Activated naive CD4-positive, alpha-beta T cell treated with anti-CD3 and anti-CD28 coated beads, Interleukin-2, amount 10 ng/mL, durations not matched to agents 7 days and 5 days (primary cell): Measurements from ENCODE around the gene NRM.
"Not testable (repeated sequence)": the region's sequence is repeated elsewhere in the genome, so short reads cannot be mapped to it uniquely, and the experiment has no call there.

Experiments used
- CTCF ChIA-PET: fragments of 350-600 bp; sonication (Branson Sonifier 250); formaldehyde crosslinking; loops from one replicate; lab custom pipeline; 2021; ENCODE audit warnings: antibody characterized with exemption; lab: Charles Lee
- DNase-seq: peaks from one replicate; pipeline ENCODE4 v3.0.0-alpha.2; 2020
- H3K27ac Mint-ChIP-seq: one replicate; pipeline ENCODE4 v1.8.0; 2021; ENCODE audit warnings: mild to moderate bottlenecking, moderate library complexity, mixed read lengths
- H3K27me3 Mint-ChIP-seq: one replicate; pipeline ENCODE4 v1.8.0; 2021; ENCODE audit warnings: mild to moderate bottlenecking, mixed read lengths
- H3K36me3 Mint-ChIP-seq: one replicate; pipeline ENCODE4 v1.8.0; 2021; ENCODE audit warnings: mixed read lengths
- H3K4me1 Mint-ChIP-seq: one replicate; pipeline ENCODE4 v1.8.0; 2021; ENCODE audit warnings: mixed read lengths
- H3K4me3 Mint-ChIP-seq: one replicate; pipeline ENCODE4 v1.8.0; 2021; ENCODE audit warnings: mild to moderate bottlenecking, moderate library complexity, mixed read lengths
- H3K9me3 Mint-ChIP-seq: one replicate; pipeline ENCODE4 v1.8.0; 2021; ENCODE audit warnings: mixed read lengths

NRM gene

GRCh38 chr6:30682143-30683117, 8.4 kb downstream of the NRM start:
- Mint-ChIP-seq H3K27me3 (no peaks in the 10 kb centered on the region), H3K9me3 (no peaks in the 10 kb centered on the region), H3K4me3 (peak overlapping the region; percentile 99), H3K27ac (peak overlapping the region; percentile 98), H3K36me3 (peaks cover 79% of the 10 kb centered on the region), H3K4me1 (peaks cover 27% of the 10 kb centered on the region)
- DNase-seq, result peak; percentile 94
- CTCF ChIA-PET, result interaction anchor here (0.7 to 13.1 kb wide), 7 partner anchors 10 to 106 kb away, joined by 3 to 285 read pairs (median 3); partner anchors contain the start of genes DHX16, MDC1 and TUBB

- DNase-seq, result peak; percentile 30
- H3K36me3 Mint-ChIP-seq, result peaks cover 85% of the 10 kb centered on the region
- CTCF ChIA-PET, result interaction anchor here (0.7 to 13.1 kb wide), 7 partner anchors 7 to 107 kb away, joined by 3 to 285 read pairs (median 3); partner anchors contain the start of genes DHX16, MDC1 and TUBB
These were observed 9.0 kb downstream of the NRM start for GRCh38 chr6:30681766-30682142.

GRCh38 chr6:30679765-30680535, 10.8 kb downstream of the NRM start:
- DNase-seq, result peak; percentile 25
- Mint-ChIP-seq H3K27me3 (no peaks in the 10 kb centered on the region), H3K36me3 (peaks cover 81% of the 10 kb centered on the region), H3K9me3 (no peaks in the 10 kb centered on the region), H3K4me1 (peaks cover 38% of the 10 kb centered on the region), H3K4me3 (peak overlapping the region; percentile 99), H3K27ac (peak overlapping the region; percentile 98)
- CTCF ChIA-PET, result interaction anchor here (0.7 to 13.1 kb wide), 11 partner anchors 8 to 150 kb away, joined by 3 to 285 read pairs (median 6); partner anchors contain the start of genes MDC1 and TUBB

More at GRCh38 chr6:30681766-30682142, 9.0 kb downstream of the NRM start:
- Mint-ChIP-seq H3K27me3 (no peaks in the 10 kb centered on the region), H3K4me1 (peaks cover 28% of the 10 kb centered on the region), H3K27ac (peak overlapping the region; percentile 98), H3K4me3 (peak overlapping the region; percentile 99), H3K9me3 (no peaks in the 10 kb centered on the region)

- Mint-ChIP-seq H3K4me3 (peak overlapping the region; percentile 99), H3K9me3 (no peaks in the 10 kb centered on the region), H3K27me3 (no peaks in the 10 kb centered on the region), H3K27ac (peak overlapping the region; percentile 80), H3K36me3 (peaks cover 75% of the 10 kb centered on the region), H3K4me1 (peaks cover 40% of the 10 kb centered on the region)
- CTCF ChIA-PET, result interaction anchor here (0.6 to 13.1 kb wide), 21 partner anchors 9 to 234 kb away, joined by 3 to 285 read pairs (median 3); partner anchors contain the start of genes FLOT1, IER3, MDC1 and TUBB
- DNase-seq, result peak; percentile 93
These were observed 11.6 kb downstream of the NRM start for GRCh38 chr6:30678964-30679726.

- CTCF ChIA-PET, result interaction anchor here (2.9 to 13.1 kb wide), 3 partner anchors 45 to 58 kb away, joined by 23 to 285 read pairs (median 47); partner anchors contain the start of genes MDC1 and TUBB
- H3K27ac Mint-ChIP-seq, result no peak overlapping the region
- no peak overlapping the region for H3K4me3 Mint-ChIP-seq
- peaks cover 53% of the 10 kb centered on the region for H3K4me1 Mint-ChIP-seq
- H3K27me3 Mint-ChIP-seq, result no peaks in the 10 kb centered on the region
- no peak for DNase-seq
- no peaks in the 10 kb centered on the region for H3K9me3 Mint-ChIP-seq
- H3K36me3 Mint-ChIP-seq, result peaks cover 53% of the 10 kb centered on the region
These were observed 14.0 kb downstream of the NRM start for GRCh38 chr6:30676660-30677285.

GRCh38 chr6:30672445-30673253, 18.1 kb downstream of the NRM start, which contains the start of gene DHX16:
Gene DHX16 (minus strand): TSS chr6:30673006. CDS start chr6:30672841, 165 bp downstream.
- no peaks in the 10 kb centered on the region for H3K27me3 Mint-ChIP-seq
- peak within 1 kb of the TSS; percentile 87 for H3K4me3 Mint-ChIP-seq
- CTCF ChIA-PET, result interaction anchor here (0.6 to 3.5 kb wide), 18 partner anchors 9 to 192 kb away, joined by 3 to 20 read pairs (median 4); no protein-coding TSS in a partner anchor
- H3K4me1 Mint-ChIP-seq, result peaks cover 44% of the 10 kb centered on the region
- H3K36me3 Mint-ChIP-seq, result peaks cover 32% of the 10 kb centered on the region
- H3K27ac Mint-ChIP-seq, result peak within 1 kb of the TSS; percentile 84
- DNase-seq, result peak; percentile 94
- H3K9me3 Mint-ChIP-seq, result no peaks in the 10 kb centered on the region

- no peaks in the 10 kb centered on the region for H3K27me3 Mint-ChIP-seq
- H3K9me3 Mint-ChIP-seq, result no peaks in the 10 kb centered on the region
- peaks cover 42% of the 10 kb centered on the region for H3K4me1 Mint-ChIP-seq
- H3K27ac Mint-ChIP-seq, result no peak overlapping the region
- DNase-seq, result no peak
- peak overlapping the region; percentile 87 for H3K4me3 Mint-ChIP-seq
- peaks cover 29% of the 10 kb centered on the region for H3K36me3 Mint-ChIP-seq
- CTCF ChIA-PET, result interaction anchor here (1.8 to 3.5 kb wide), 2 partner anchors 60 to 126 kb away, joined by 5 to 20 read pairs; no protein-coding TSS in a partner anchor
These were observed 19.8 kb downstream of the NRM start for GRCh38 chr6:30670760-30671527.

- H3K36me3 Mint-ChIP-seq, result peaks cover 60% of the 10 kb centered on the region
- H3K27me3 Mint-ChIP-seq, CTCF ChIA-PET, H3K4me3 Mint-ChIP-seq, H3K9me3 Mint-ChIP-seq, H3K27ac Mint-ChIP-seq: not testable (repeated sequence)
- peaks cover 23% of the 10 kb centered on the region for H3K4me1 Mint-ChIP-seq
- DNase-seq, result peak; percentile 34
These were observed 24.5 kb downstream of the NRM start for GRCh38 chr6:30666300-30666699.

- CTCF ChIA-PET, result interaction anchor here (0.9 kb wide), 1 partner anchor 66 kb away, joined by 3 read pairs; no protein-coding TSS in a partner anchor
- Mint-ChIP-seq H3K9me3 (no peaks in the 10 kb centered on the region), H3K36me3 (peaks cover 56% of the 10 kb centered on the region), H3K4me1 (peaks cover 12% of the 10 kb centered on the region), H3K27me3 (no peaks in the 10 kb centered on the region), H3K27ac (no peak overlapping the region), H3K4me3 (no peak overlapping the region)
- DNase-seq, result no peak
These were observed 25.6 kb downstream of the NRM start for GRCh38 chr6:30664994-30665767.

- H3K4me3 Mint-ChIP-seq, H3K4me1 Mint-ChIP-seq, H3K27ac Mint-ChIP-seq, DNase-seq, CTCF ChIA-PET, H3K27me3 Mint-ChIP-seq, H3K9me3 Mint-ChIP-seq: not testable (repeated sequence)
- peaks cover 66% of the 10 kb centered on the region for H3K36me3 Mint-ChIP-seq
These were observed 32.9 kb downstream of the NRM start for GRCh38 chr6:30657922-30658321.

GRCh38 chr6:30657454-30657853, 33.3 kb downstream of the NRM start:
- DNase-seq, result no peak
- Mint-ChIP-seq H3K9me3 (no peaks in the 10 kb centered on the region), H3K27me3 (no peaks in the 10 kb centered on the region), H3K27ac (no peak overlapping the region), H3K36me3 (peaks cover 66% of the 10 kb centered on the region), H3K4me1 (no peaks in the 10 kb centered on the region), H3K4me3 (no peak overlapping the region)
- CTCF ChIA-PET, result no interaction called here
